ENCODE results near the gene POFUT2.
A peak's percentile ranks its signal among the peaks of the same experiment; 100 is the strongest.

POFUT2 gene

DNA sequence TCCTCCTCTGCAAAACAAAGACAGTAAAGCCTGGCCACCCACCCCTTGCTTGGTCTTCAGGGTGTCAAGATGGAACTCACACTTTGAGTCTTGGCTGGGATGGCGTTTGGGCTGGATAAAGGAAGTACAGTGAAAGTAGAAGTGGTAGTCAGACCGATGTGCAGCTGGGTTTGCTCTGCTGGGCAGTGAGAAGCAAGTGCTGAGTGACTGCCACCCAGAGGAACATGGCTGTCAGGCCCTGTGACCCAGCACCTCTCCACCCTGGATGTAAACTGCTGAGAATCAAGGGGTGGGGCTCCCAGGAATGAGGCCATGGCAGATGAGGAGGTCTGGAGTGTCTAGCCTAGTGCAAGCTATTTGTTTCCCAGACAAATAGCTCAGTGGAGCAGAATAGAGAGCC lies 51.2 kb downstream of the POFUT2 start:
- Histone ChIP-seq H3K36me3 (ENCODE audit: control insufficient read depth, insufficient read depth, low read length) (no peaks in the 10 kb centered on the region), H3K4me1 (ENCODE audit: control insufficient read depth, low read depth, low read length) (no peaks in the 10 kb centered on the region), H3K4me2 (ENCODE audit: low read length) (no peak overlapping the region), H4K8ac (ENCODE audit: low read depth, low read length) (no peak overlapping the region), H3K9ac (ENCODE audit: low read length) (no peak overlapping the region), H3K27me3 (ENCODE audit: insufficient read depth, low read length, poor library complexity) (no peaks in the 10 kb centered on the region), H3K56ac (ENCODE audit: low read length) (no peak overlapping the region), H3K4ac (ENCODE audit: low read depth, low read length) (no peak overlapping the region), H2BK5ac (ENCODE audit: low read length) (no peak overlapping the region), H3K79me1 (ENCODE audit: low read length) (no peaks in the 10 kb centered on the region), H4K5ac (ENCODE audit: low read length) (no peak overlapping the region), H3K79me2 (ENCODE audit: control insufficient read depth, insufficient read depth, low read length) (no peaks in the 10 kb centered on the region), H3K4me3 (ENCODE audit: low read length) (no peak overlapping the region), H2BK15ac (replicated peaks; ENCODE audit: low read depth) (no peak overlapping the region), H2AK5ac (ENCODE audit: low read length) (no peak overlapping the region), H2BK120ac (ENCODE audit: low read depth, low read length) (no peak overlapping the region), H3K18ac (ENCODE audit: low read length) (no peak overlapping the region), H3K27ac (ENCODE audit: low read depth, low read length) (no peak overlapping the region), H3K23ac (ENCODE audit: low read length) (no peak overlapping the region)
- DNase-seq: peak; percentile 20
- WGBS (ENCODE audit: extremely low coverage, insufficient coverage, low lambda C conversion rate): no CpG with 5 or more reads among the region's 2 CpGs

DNA sequence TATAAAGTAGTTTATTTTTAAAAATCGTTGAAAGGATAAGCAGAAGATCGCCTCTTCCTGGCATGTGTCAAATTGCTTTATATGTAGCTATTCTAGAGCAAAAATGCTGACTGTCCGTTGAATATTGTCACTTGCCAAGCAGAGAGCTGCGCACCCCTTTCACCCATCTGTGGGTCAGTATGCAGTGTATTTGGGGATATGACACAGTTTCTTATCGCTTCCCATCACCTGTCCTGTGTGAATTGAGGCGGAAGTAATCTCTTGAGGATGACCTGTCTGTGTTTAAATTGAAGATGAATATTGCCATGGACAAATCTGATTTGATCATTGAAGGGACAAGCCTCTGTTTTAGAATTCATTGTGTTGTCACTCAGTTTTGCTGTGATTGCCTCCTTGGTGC lies 52.2 kb downstream of the POFUT2 start:
- Histone ChIP-seq H3K23ac (ENCODE audit: low read length) (no peak overlapping the region), H4K8ac (ENCODE audit: low read depth, low read length) (no peak overlapping the region), H4K5ac (ENCODE audit: low read length) (no peak overlapping the region), H2BK120ac (ENCODE audit: low read depth, low read length) (no peak overlapping the region), H3K79me2 (ENCODE audit: control insufficient read depth, insufficient read depth, low read length) (no peaks in the 10 kb centered on the region), H3K9ac (ENCODE audit: low read length) (no peak overlapping the region), H3K4me1 (ENCODE audit: control insufficient read depth, low read depth, low read length) (no peaks in the 10 kb centered on the region), H3K36me3 (ENCODE audit: control insufficient read depth, insufficient read depth, low read length) (no peaks in the 10 kb centered on the region), H3K27ac (ENCODE audit: low read depth, low read length) (no peak overlapping the region), H3K4me2 (ENCODE audit: low read length) (no peak overlapping the region), H2BK5ac (ENCODE audit: low read length) (no peak overlapping the region), H3K4ac (ENCODE audit: low read depth, low read length) (no peak overlapping the region), H3K4me3 (ENCODE audit: low read length) (no peak overlapping the region), H3K18ac (ENCODE audit: low read length) (no peak overlapping the region), H2BK15ac (replicated peaks; ENCODE audit: low read depth) (no peak overlapping the region), H2AK5ac (ENCODE audit: low read length) (no peak overlapping the region), H3K79me1 (ENCODE audit: low read length) (no peaks in the 10 kb centered on the region), H3K27me3 (ENCODE audit: insufficient read depth, low read length, poor library complexity) (no peaks in the 10 kb centered on the region), H3K56ac (ENCODE audit: low read length) (no peak overlapping the region)
- WGBS (ENCODE audit: extremely low coverage, insufficient coverage, low lambda C conversion rate): no CpG with 5 or more reads among the region's 6 CpGs
- no peak for DNase-seq

DNA sequence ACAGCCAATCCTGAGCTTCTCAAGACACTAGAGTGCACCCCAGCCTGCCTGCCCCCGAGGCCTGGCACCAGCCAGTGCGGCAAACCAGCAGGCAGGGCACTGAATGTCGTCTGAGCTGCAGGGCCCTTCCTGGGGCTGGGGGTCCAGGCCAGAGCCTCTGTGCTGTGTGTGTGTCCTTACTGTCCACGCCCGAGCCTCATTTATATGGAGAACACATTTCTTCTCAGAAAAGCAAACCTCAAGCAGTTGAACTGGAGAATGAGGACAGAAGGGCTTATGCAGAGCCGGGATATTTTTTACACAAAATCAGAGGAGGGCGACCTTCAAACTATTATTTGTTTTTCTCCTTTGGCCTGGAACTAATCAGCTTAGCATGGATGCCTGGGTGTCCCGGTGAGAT lies 52.7 kb downstream of the POFUT2 start:
- Histone ChIP-seq H3K27ac (ENCODE audit: low read depth, low read length) (no peak overlapping the region), H2BK15ac (replicated peaks; ENCODE audit: low read depth) (no peak overlapping the region), H3K4me3 (ENCODE audit: low read length) (no peak overlapping the region), H3K79me1 (ENCODE audit: low read length) (no peaks in the 10 kb centered on the region), H3K18ac (ENCODE audit: low read length) (no peak overlapping the region), H2AK5ac (ENCODE audit: low read length) (no peak overlapping the region), H3K27me3 (ENCODE audit: insufficient read depth, low read length, poor library complexity) (no peaks in the 10 kb centered on the region), H3K9ac (ENCODE audit: low read length) (no peak overlapping the region), H3K56ac (ENCODE audit: low read length) (no peak overlapping the region), H4K8ac (ENCODE audit: low read depth, low read length) (no peak overlapping the region), H3K79me2 (ENCODE audit: control insufficient read depth, insufficient read depth, low read length) (no peaks in the 10 kb centered on the region), H3K4me1 (ENCODE audit: control insufficient read depth, low read depth, low read length) (no peaks in the 10 kb centered on the region), H4K5ac (ENCODE audit: low read length) (no peak overlapping the region), H3K4ac (ENCODE audit: low read depth, low read length) (no peak overlapping the region), H3K4me2 (ENCODE audit: low read length) (no peak overlapping the region), H2BK120ac (ENCODE audit: low read depth, low read length) (no peak overlapping the region), H3K23ac (ENCODE audit: low read length) (no peak overlapping the region), H3K36me3 (ENCODE audit: control insufficient read depth, insufficient read depth, low read length) (no peaks in the 10 kb centered on the region), H2BK5ac (ENCODE audit: low read length) (no peak overlapping the region)
- no CpG with 5 or more reads among the region's 8 CpGs for WGBS (ENCODE audit: extremely low coverage, insufficient coverage, low lambda C conversion rate)
- DNase-seq: no peak

DNA sequence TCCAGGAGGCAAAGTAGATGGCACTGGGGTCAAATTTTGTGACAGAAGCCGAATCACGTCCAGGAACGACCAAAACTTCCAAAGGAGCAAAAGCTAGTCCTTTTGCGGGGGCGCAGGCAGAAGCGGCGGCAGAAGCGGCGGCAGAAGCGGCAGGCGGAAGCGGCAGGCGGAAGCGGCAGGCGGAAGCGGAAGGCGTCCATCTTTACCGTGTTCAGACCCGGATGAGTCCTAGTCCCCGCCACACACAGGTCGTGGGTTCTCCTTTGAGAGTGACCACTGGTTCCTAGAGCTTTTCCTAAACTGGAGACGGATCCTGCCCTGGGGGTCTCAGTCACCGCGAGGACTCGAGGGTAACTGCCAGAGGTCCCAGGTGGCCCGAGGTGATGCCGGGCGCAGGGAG lies 53.6 kb downstream of the POFUT2 start:
- Histone ChIP-seq H3K27me3 (ENCODE audit: insufficient read depth, low read length, poor library complexity) (no peaks in the 10 kb centered on the region), H3K4me1 (ENCODE audit: control insufficient read depth, low read depth, low read length) (no peaks in the 10 kb centered on the region)

DNA sequence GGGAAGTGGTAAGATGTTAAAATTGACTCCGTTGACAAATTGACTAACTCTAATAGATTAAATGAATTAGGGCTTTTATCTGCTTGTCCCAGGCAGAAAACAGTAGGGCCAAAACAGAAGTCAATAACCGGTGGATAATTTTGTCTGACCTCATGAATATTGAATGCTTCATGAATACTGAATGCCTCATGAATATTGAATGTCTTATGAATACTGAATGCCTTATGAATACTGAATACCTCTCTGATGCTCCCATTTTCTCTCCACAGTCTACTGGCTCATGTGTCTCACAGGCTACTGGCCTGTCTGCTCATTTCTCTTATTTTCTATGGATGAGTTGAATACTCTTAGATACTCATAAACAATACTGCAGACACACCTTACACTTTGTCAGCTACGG lies 56.0 kb downstream of the POFUT2 start:
- Histone ChIP-seq H2BK5ac (ENCODE audit: low read length) (no peak overlapping the region), H2AK5ac (ENCODE audit: low read length) (no peak overlapping the region), H3K4me1 (ENCODE audit: control insufficient read depth, low read depth, low read length) (no peaks in the 10 kb centered on the region), H2BK15ac (replicated peaks; ENCODE audit: low read depth) (no peak overlapping the region), H4K5ac (ENCODE audit: low read length) (no peak overlapping the region), H3K4me2 (ENCODE audit: low read length) (no peak overlapping the region), H3K9ac (ENCODE audit: low read length) (no peak overlapping the region), H3K4me3 (ENCODE audit: low read length) (no peak overlapping the region), H2BK120ac (ENCODE audit: low read depth, low read length) (no peak overlapping the region), H3K27me3 (ENCODE audit: insufficient read depth, low read length, poor library complexity) (no peaks in the 10 kb centered on the region), H3K79me2 (ENCODE audit: control insufficient read depth, insufficient read depth, low read length) (no peaks in the 10 kb centered on the region), H3K4ac (ENCODE audit: low read depth, low read length) (no peak overlapping the region), H3K36me3 (ENCODE audit: control insufficient read depth, insufficient read depth, low read length) (peaks cover 1% of the 10 kb centered on the region), H3K56ac (ENCODE audit: low read length) (no peak overlapping the region), H4K8ac (ENCODE audit: low read depth, low read length) (no peak overlapping the region), H3K79me1 (ENCODE audit: low read length) (no peaks in the 10 kb centered on the region), H3K23ac (ENCODE audit: low read length) (no peak overlapping the region), H3K27ac (ENCODE audit: low read depth, low read length) (no peak overlapping the region), H3K18ac (ENCODE audit: low read length) (no peak overlapping the region)
- DNase-seq: no peak
- WGBS (ENCODE audit: extremely low coverage, insufficient coverage, low lambda C conversion rate): no CpG with 5 or more reads among the region's 3 CpGs

More for the DNA sequence above, 53.6 kb downstream of the POFUT2 start:
- H2BK5ac ChIP-seq (ENCODE audit: low read length): no peak overlapping the region
- H3K23ac ChIP-seq (ENCODE audit: low read length): no peak overlapping the region
- DNase-seq: no peak
- no peak overlapping the region for H3K18ac ChIP-seq (ENCODE audit: low read length)
- H3K36me3 ChIP-seq (ENCODE audit: control insufficient read depth, insufficient read depth, low read length): no peaks in the 10 kb centered on the region
- no peak overlapping the region for H4K8ac ChIP-seq (ENCODE audit: low read depth, low read length)
- WGBS (ENCODE audit: extremely low coverage, insufficient coverage, low lambda C conversion rate): no CpG with 5 or more reads among the region's 28 CpGs
- H3K79me1 ChIP-seq (ENCODE audit: low read length): no peaks in the 10 kb centered on the region
- no peak overlapping the region for H3K4me2 ChIP-seq (ENCODE audit: low read length)
- H4K5ac ChIP-seq (ENCODE audit: low read length): no peak overlapping the region
- no peak overlapping the region for H3K27ac ChIP-seq (ENCODE audit: low read depth, low read length)
- no peaks in the 10 kb centered on the region for H3K79me2 ChIP-seq (ENCODE audit: control insufficient read depth, insufficient read depth, low read length)
- no peak overlapping the region for H3K9ac ChIP-seq (ENCODE audit: low read length)
- no peak overlapping the region for H3K56ac ChIP-seq (ENCODE audit: low read length)
- H3K4ac ChIP-seq (ENCODE audit: low read depth, low read length): no peak overlapping the region
- H2BK120ac ChIP-seq (ENCODE audit: low read depth, low read length): no peak overlapping the region
- H2BK15ac ChIP-seq (replicated peaks; ENCODE audit: low read depth): no peak overlapping the region
- H2AK5ac ChIP-seq (ENCODE audit: low read length): no peak overlapping the region
- H3K4me3 ChIP-seq (ENCODE audit: low read length): no peak overlapping the region

DNA sequence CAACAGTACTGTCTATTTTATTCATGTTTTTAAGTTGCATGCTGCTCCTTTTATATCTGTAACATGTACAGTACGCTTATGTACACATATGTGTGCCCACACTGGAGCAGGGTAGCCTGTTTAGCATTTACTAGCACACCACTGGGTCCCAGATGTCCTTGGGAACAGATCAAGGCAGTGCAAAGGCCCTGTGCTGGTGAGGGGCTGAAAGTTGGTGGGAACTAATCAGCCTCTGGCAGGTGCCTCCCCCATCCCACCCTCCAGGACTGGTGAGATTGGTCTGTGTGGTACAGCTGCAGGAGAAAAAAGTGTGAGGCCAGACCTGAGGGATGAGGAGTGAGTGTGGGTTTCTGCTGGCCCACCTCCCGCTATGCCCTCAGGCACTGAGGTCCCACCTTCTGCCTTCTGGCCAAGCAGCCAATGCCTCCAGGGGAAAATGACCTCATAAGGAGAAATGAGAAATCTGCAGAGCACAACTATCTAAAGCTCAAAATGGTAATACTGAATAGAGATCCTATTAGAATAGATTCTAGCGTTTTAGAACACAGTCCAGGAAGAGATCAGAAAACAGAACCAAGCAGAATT lies 58.9 kb downstream of the POFUT2 start:
- Histone ChIP-seq H3K9ac (ENCODE audit: low read length) (no peak overlapping the region), H3K23ac (ENCODE audit: low read length) (no peak overlapping the region), H2BK5ac (ENCODE audit: low read length) (no peak overlapping the region), H3K27me3 (ENCODE audit: insufficient read depth, low read length, poor library complexity) (no peaks in the 10 kb centered on the region), H3K56ac (ENCODE audit: low read length) (no peak overlapping the region), H3K27ac (ENCODE audit: low read depth, low read length) (no peak overlapping the region), H3K18ac (ENCODE audit: low read length) (no peak overlapping the region), H2BK15ac (replicated peaks; ENCODE audit: low read depth) (no peak overlapping the region), H4K5ac (ENCODE audit: low read length) (no peak overlapping the region), H3K4me1 (ENCODE audit: control insufficient read depth, low read depth, low read length) (no peaks in the 10 kb centered on the region), H3K79me1 (ENCODE audit: low read length) (no peaks in the 10 kb centered on the region), H3K4me3 (ENCODE audit: low read length) (no peak overlapping the region), H3K4ac (ENCODE audit: low read depth, low read length) (no peak overlapping the region), H3K36me3 (ENCODE audit: control insufficient read depth, insufficient read depth, low read length) (peaks cover 1% of the 10 kb centered on the region), H3K79me2 (ENCODE audit: control insufficient read depth, insufficient read depth, low read length) (no peaks in the 10 kb centered on the region), H4K8ac (ENCODE audit: low read depth, low read length) (no peak overlapping the region), H2BK120ac (ENCODE audit: low read depth, low read length) (no peak overlapping the region), H3K4me2 (ENCODE audit: low read length) (no peak overlapping the region), H2AK5ac (ENCODE audit: low read length) (no peak overlapping the region)
- WGBS (ENCODE audit: extremely low coverage, insufficient coverage, low lambda C conversion rate): no CpG with 5 or more reads among the region's 3 CpGs
- no peak for DNase-seq

Measured in mesendoderm (in vitro differentiated cells).